GM12878 (cell line): ENCODE measurements around the gene PPP2R3B. TPM values are rescaled to one million over a fixed set of nuclear protein-coding genes. Genes with fewer than 3 reads are reported as not detected.

Source experiments
- ATAC-seq: fragments of 200-7000 bp; cut with Tn5 transposase; 3 replicates; pipeline ENCODE4 v1.9.1; 2020; ENCODE audit warnings: mild to moderate bottlenecking, moderate library complexity
- BruUV-seq: library from RNA; stranded (reverse); fragments of 400-500 nt; replicated peaks from 2 replicates; lab custom pipeline; 2021; lab: Mats Ljungman, UMichigan
- CTCF ChIA-PET: fragments of 300-600 bp; sonication (Branson Sonifier 250); formaldehyde crosslinking; extraction: SDS; loops from one replicate; lab custom pipeline; 2021; ENCODE audit warnings: inconsistent platforms; lab: Yijun Ruan, JAX
- POLR2A ChIA-PET: fragments of 350-600 bp; formaldehyde crosslinking; extraction: SDS; loops from one replicate; lab custom pipeline; 2021; ENCODE audit warnings: inconsistent platforms; lab: Charles Lee
- RAD21 ChIA-PET: fragments of 300-600 bp; sonication (Branson Sonifier 250); formaldehyde crosslinking; loops from one replicate; lab custom pipeline; 2023; ENCODE audit warnings: antibody characterized with exemption; ENCODE audit not compliant: unreplicated experiment; lab: Charles Lee
- SMC1A ChIA-PET: fragments of 300-600 bp; sonication (Branson Sonifier 250); formaldehyde crosslinking; loops from one replicate; lab custom pipeline; 2023; ENCODE audit not compliant: unreplicated experiment, uncharacterized antibody; lab: Charles Lee
- DNase-seq: peaks from one replicate; pipeline ENCODE4 v3.0.0-alpha.2; 2011; ENCODE audit warnings: low read depth, low spot score
- FAIRE-seq: peaks from 3 replicates; lab custom pipeline; 2011; peaks lifted over from hg19 to GRCh38; lab: Jason Lieb, UNC
- H2AFZ ChIP-seq: 2 replicates; pipeline ENCODE4 v1.6.0; 2011; ENCODE audit warnings: low read depth, low read length, control low read depth; ENCODE audit not compliant: control insufficient read depth
- H3K27ac ChIP-seq: 2 replicates; pipeline ENCODE4 v1.5.1; 2011; ENCODE audit warnings: control low read depth; ENCODE audit not compliant: control insufficient read depth, insufficient read depth
- H3K27me3 ChIP-seq, 2 experiments: replicated peaks in 1 of 2; 2 replicates each; pipeline versions ENCODE4 v1.6.0 to v1.6.1; 2011; ENCODE audit warnings: low read length in 1 of 2; ENCODE audit not compliant: control insufficient read depth in 2 of 2, insufficient read depth in 2 of 2
- H3K36me3 ChIP-seq, 2 experiments: 2 replicates each; pipeline ENCODE4 v1.5.1; 2011; ENCODE audit warnings: low read length in 1 of 2; ENCODE audit not compliant: control insufficient read depth in 2 of 2, insufficient read depth in 2 of 2
- H3K4me1 ChIP-seq: 2 replicates; pipeline ENCODE4 v1.6.1; 2011; ENCODE audit warnings: mild to moderate bottlenecking, low read length, moderate library complexity, mixed read lengths; ENCODE audit not compliant: control insufficient read depth, insufficient read depth
- H3K4me2 ChIP-seq: 2 replicates; pipeline ENCODE4 v1.6.0; 2011; ENCODE audit warnings: control low read depth; ENCODE audit not compliant: control insufficient read depth, insufficient read depth
- H3K4me3 ChIP-seq: fragments of 200-600 bp; sonication (generic); 2 replicates; pipeline ENCODE4 v1.5.1; 2016
- H3K79me2 ChIP-seq: 2 replicates; pipeline ENCODE4 v1.6.0; 2011; ENCODE audit warnings: low read length; ENCODE audit not compliant: control insufficient read depth, insufficient read depth
- H3K9ac ChIP-seq: 2 replicates; pipeline ENCODE4 v1.8.0; 2011; ENCODE audit warnings: low read length, control low read depth, mixed read lengths; ENCODE audit not compliant: control insufficient read depth, insufficient read depth
- H3K9me3 ChIP-seq: replicated peaks from 3 replicates; pipeline ENCODE4 v1.5.1; 2011; ENCODE audit warnings: mild to moderate bottlenecking, low read length; ENCODE audit not compliant: control insufficient read depth, insufficient read depth
- H4K20me1 ChIP-seq: 2 replicates; pipeline ENCODE4 v1.6.0; 2011; ENCODE audit not compliant: control insufficient read depth, insufficient read depth
- ASH2L ChIP-seq: fragments of 300-600, 200-600 bp; sonication (generic); IDR thresholded peaks from 2 replicates; pipeline ENCODE4 v1.6.1; 2017; ENCODE audit warnings: low read depth, mild to moderate bottlenecking, borderline replicate concordance
- CHD2 ChIP-seq: IDR thresholded peaks from 2 replicates; pipeline ENCODE4 v1.6.1; 2011; ENCODE audit warnings: low read depth, low read length, improper control_type of control experiment, borderline replicate concordance
- EED ChIP-seq: sonication (generic); IDR thresholded peaks from 2 replicates; pipeline ENCODE4 v1.6.1; 2016; ENCODE audit warnings: antibody characterized with exemption, low read depth
- HDAC6 ChIP-seq: fragments of 200-600 bp; sonication (generic); IDR thresholded peaks from one replicate; pipeline ENCODE4 v1.8.0; 2017; ENCODE audit warnings: antibody characterized with exemption; ENCODE audit not compliant: unreplicated experiment
- MAX ChIP-seq: IDR thresholded peaks from 2 replicates; pipeline ENCODE4 v1.6.1; 2012; ENCODE audit warnings: low read depth, low read length, improper control_type of control experiment
- MTA3 ChIP-seq: IDR thresholded peaks from 2 replicates; pipeline ENCODE4 v1.6.1; 2012; ENCODE audit warnings: low read length, inconsistent platforms, borderline replicate concordance
- NFIC ChIP-seq: IDR thresholded peaks from 2 replicates; pipeline ENCODE4 v1.6.1; 2012; ENCODE audit warnings: low read depth, mild to moderate bottlenecking, inconsistent platforms, low read length, moderate library complexity
- NKRF ChIP-seq: fragments of 450-650 bp; conservative IDR thresholded peaks from 2 replicates; pipeline ENCODE4 v1.6.1; 2017; ENCODE audit warnings: mild to moderate bottlenecking, moderate library complexity
- PBX3 ChIP-seq: IDR thresholded peaks from 2 replicates; pipeline ENCODE4 v1.6.1; 2011; ENCODE audit warnings: mild to moderate bottlenecking, low read depth, low read length, moderate library complexity; ENCODE audit not compliant: insufficient replicate concordance
- RAD51 ChIP-seq: fragments of 450-650 bp; IDR thresholded peaks from 2 replicates; pipeline ENCODE4 v1.6.1; 2016; ENCODE audit warnings: moderate library complexity, mild to moderate bottlenecking, inconsistent platforms
- REST ChIP-seq: IDR thresholded peaks from 2 replicates; pipeline ENCODE4 v1.6.1; 2012; ENCODE audit warnings: mild to moderate bottlenecking, low read depth, low read length
- RUNX3 ChIP-seq: IDR thresholded peaks from 2 replicates; pipeline ENCODE4 v1.6.1; 2012; ENCODE audit warnings: low read length, inconsistent platforms
- SMAD5 ChIP-seq: IDR thresholded peaks from 2 replicates; pipeline ENCODE4 v1.6.1; 2016; ENCODE audit warnings: antibody characterized with exemption, low read depth
- TBL1XR1 ChIP-seq: IDR thresholded peaks from 2 replicates; pipeline ENCODE4 v1.6.1; 2012; ENCODE audit warnings: low read depth, low read length, improper control_type of control experiment
- WGBS: methylation state at CpG from one replicate; pipeline ENCODE4 v1.1.6; 2016; ENCODE audit warnings: low lambda C conversion rate; ENCODE audit not compliant: insufficient replicate concordance, insufficient coverage; ENCODE audit errors: missing lambda C conversion rate; 5-methylcytosine and 5-hydroxymethylcytosine counted together
- in situ Hi-C: fragments of 300-500 bp; cut with MboI; formaldehyde crosslinking; loops from 9 replicates; pipeline ENCODE4 v1.14.3; 2018; ENCODE audit warnings: mixed read lengths
- intact Hi-C: fragments of 100-400 bp; cut with micrococcal nuclease; formaldehyde crosslinking; loops from one replicate; pipeline ENCODE4 v1.14.2; 2022; ENCODE audit not compliant: unreplicated experiment
- polyA plus RNA-seq, 11 experiments: library from polyadenylated mRNA; depleted of rRNA in 4 of 11; unstranded in 6 of 11; stranded (reverse) in 5 of 11; fragments of >200 nt; fragmentation: Nextera tagmentation in 4 of 11; fragmentation: Illumina TruSeq in 1 of 11; extraction: Ambion mirVana in 4 of 11; extraction: Trizol in 1 of 11; gene quantifications; 1 replicate in 1 of 11; 2 replicates in 10 of 11; pipeline versions ENCODE4 v1.2.1 to v1.2.3, GENCODE V29; 2011 to 2016; ENCODE audit warnings: inconsistent platforms in 2 of 11, missing spikeins in 2 of 11, low read depth in 1 of 11
- total RNA-seq, 4 experiments: library from RNA; depleted of rRNA in 3 of 4; stranded (reverse); fragments of >200 nt in 3 of 4; fragmentation: Illumina TruSeq in 1 of 4; extraction: Trizol in 1 of 4; gene quantifications; 2 replicates each; pipeline versions ENCODE4 v1.2.1 to v1.2.3, GENCODE V29; 2013 to 2021

Gene PPP2R3B
- total and polyA plus RNA-seq, 10 of the 15 experiments (the other 5 are each of a cell fraction or from before 2014, with no cell fraction given) = 0.11 to 34.3 (median 9.7) TPM; not detected in 1

- Histone ChIP-seq H3K9me3 (no peaks in the 10 kb centered on the region; the same call in 2 of the 3 replicates), H3K79me2 (no peaks in the 10 kb centered on the region), H3K36me3 (peaks cover 0 to 1% of the 10 kb centered on the region in 2 experiments; a peak in 3 of 4 replicates), H3K27me3 (no peaks in the 10 kb centered on the region), H3K4me2 (no peak overlapping the region), H3K9ac (no peak overlapping the region), H3K27ac (no peak overlapping the region), H3K4me3 (no peak overlapping the region), H2AFZ (no peak overlapping the region), H4K20me1 (no peaks in the 10 kb centered on the region), H3K4me1 (no peaks in the 10 kb centered on the region)
- ChIA-PET RAD21 (no interaction called here), CTCF (no interaction called here), POLR2A (no interaction called here), SMC1A (no interaction called here)
- intact Hi-C loops (no loop called here), in situ Hi-C loops (no loop called here)
- no TSS peak for BruUV-seq
- WGBS = 87% methylated on average over 7 of the region's 8 CpGs
- no peak for DNase-seq
- no peak for FAIRE-seq
- TF ChIP-seq NKRF (no peak), MAX (no peak), RAD51 (no peak), NFIC (no peak), EED (no peak), HDAC6 (no peak), SMAD5 (no peak), PBX3 (no peak), CHD2 (no peak), ASH2L (no peak), TBL1XR1 (no peak), RUNX3 (no peak), REST (no peak), MTA3 (no peak)
- no peak for ATAC-seq
Observed at GRCh38 chrX:300334-300733, 86.4 kb downstream of the PPP2R3B start.
